Thyroid gland (tissue), 4 donors: ENCODE data around the gene FAM237A. TPM values are rescaled to one million over a fixed set of nuclear protein-coding genes. Genes with fewer than 3 reads are reported as not detected.

ENCODE experiments used
- DNase-seq, 2 donors: peaks; one replicate each; pipeline ENCODE4 v3.0.0-alpha.2; 2019
- H3K27ac ChIP-seq, 3 donors: fragments of 200-600 bp; sonication (generic); 1 replicate in 2 of 3; 2 replicates in 1 of 3; pipeline ENCODE4 v1.5.1; 2016 to 2019; ENCODE audit warnings: mild to moderate bottlenecking in 1 of 3, moderate library complexity in 1 of 3
- H3K27me3 ChIP-seq: fragments of 200-600 bp; sonication (generic); one replicate; pipeline ENCODE4 v1.5.1; 2019
- H3K36me3 ChIP-seq, 2 donors: fragments of 200-600 bp; sonication (generic); one replicate each; pipeline ENCODE4 v1.5.1; 2016 to 2019
- H3K4me1 ChIP-seq, 2 donors: fragments of 200-600 bp; sonication (generic); one replicate each; pipeline ENCODE4 v1.5.1; 2017 to 2019
- H3K4me3 ChIP-seq, 3 donors: fragments of 200-600 bp; sonication (generic); replicated peaks in 1 of 3; 1 replicate in 2 of 3; 2 replicates in 1 of 3; pipeline ENCODE4 v1.5.1; 2016; ENCODE audit warnings: mild to moderate bottlenecking in 1 of 3
- H3K9me3 ChIP-seq: fragments of 200-600 bp; sonication (generic); one replicate; pipeline ENCODE4 v1.5.1; 2017
- CTCF ChIP-seq, 6 experiments: fragments of 200-600 bp in 3 of 6; fragments of 450-650 bp in 3 of 6; sonication (generic) in 3 of 6; IDR thresholded peaks; one replicate each; pipeline ENCODE4 v1.5.1; 2016 to 2019; ENCODE audit warnings: antibody characterized with exemption in 6 of 6, mild to moderate bottlenecking in 2 of 6, inconsistent platforms in 1 of 6, moderate library complexity in 1 of 6
- POLR2A ChIP-seq, 2 donors: fragments of 450-650 bp; IDR thresholded peaks; one replicate each; pipeline ENCODE4 v1.6.1; 2017; ENCODE audit warnings: antibody characterized with exemption in 2 of 2, mild to moderate bottlenecking in 2 of 2, moderate library complexity in 1 of 2
- WGBS, 2 donors: methylation state at CpG; one replicate each; pipeline ENCODE4 v1.1.5; 2017; 5-methylcytosine and 5-hydroxymethylcytosine counted together
- intact Hi-C: fragments of 100-400 bp; cut with DNase I; formaldehyde crosslinking; loops from one replicate; pipeline ENCODE4 v1.15.1; 2023
- total RNA-seq, 4 donors: library from RNA; depleted of rRNA; stranded (reverse); fragments of >200 nt; gene quantifications; one replicate each; pipeline ENCODE4 v1.2.3, GENCODE V29; 2016

The FAM237A gene
- total RNA-seq, 4 donors from 2014 or later: not detected

GRCh38 chr2:206611736-206612135 is 30.6 kb upstream of the FAM237A start:
- H3K36me3 ChIP-seq: no peaks in the 10 kb centered on the region
- no peak overlapping the region for H3K4me3 ChIP-seq
- H3K27ac ChIP-seq: no peak overlapping the region
- no peaks in the 10 kb centered on the region for H3K4me1 ChIP-seq
- no peak for TF ChIP-seq CTCF (IDR thresholded peaks at IDR 0.05)
- TF ChIP-seq POLR2A (IDR thresholded peaks at IDR 0.05): no peak
- WGBS, 2 donors: 63 to 68% methylated on average over 3 of the region's 3 CpGs
- H3K27me3 ChIP-seq: no peaks in the 10 kb centered on the region
- intact Hi-C loops: no loop called here
- DNase-seq: no peak
- H3K9me3 ChIP-seq: no peaks in the 10 kb centered on the region

GRCh38 chr2:206614811-206615210 is 27.5 kb upstream of the FAM237A start:
- Histone ChIP-seq H3K27me3 (no peaks in the 10 kb centered on the region), H3K36me3 (no peaks in the 10 kb centered on the region), H3K27ac (no peak overlapping the region), H3K9me3 (no peaks in the 10 kb centered on the region), H3K4me1 (no peaks in the 10 kb centered on the region), H3K4me3 (no peak overlapping the region)
- intact Hi-C loops: no loop called here
- TF ChIP-seq CTCF (IDR thresholded peaks at IDR 0.05): no peak
- no peak for TF ChIP-seq POLR2A (IDR thresholded peaks at IDR 0.05)
- 87 to 90% methylated on average over 6 of the region's 6 CpGs for WGBS, 2 donors
- DNase-seq: no peak

GRCh38 chr2:206615417-206616089 is 26.7 kb upstream of the FAM237A start:
- DNase-seq: no peak
- H3K36me3 ChIP-seq: no peaks in the 10 kb centered on the region
- no peak overlapping the region for H3K27ac ChIP-seq
- WGBS, 2 donors: 67 to 79% methylated on average over 7 of the region's 7 CpGs
- H3K4me3 ChIP-seq: no peak overlapping the region
- no peaks in the 10 kb centered on the region for H3K27me3 ChIP-seq
- intact Hi-C loops: no loop called here
- no peaks in the 10 kb centered on the region for H3K4me1 ChIP-seq
- H3K9me3 ChIP-seq: no peaks in the 10 kb centered on the region
- TF ChIP-seq CTCF (IDR thresholded peaks at IDR 0.05) (no peak), POLR2A (IDR thresholded peaks at IDR 0.05) (no peak)

GRCh38 chr2:206616151-206616550 is 26.1 kb upstream of the FAM237A start:
- DNase-seq: no peak
- intact Hi-C loops: no loop called here
- Histone ChIP-seq H3K4me1 (no peaks in the 10 kb centered on the region), H3K36me3 (no peaks in the 10 kb centered on the region), H3K4me3 (no peak overlapping the region), H3K27me3 (no peaks in the 10 kb centered on the region), H3K27ac (no peak overlapping the region), H3K9me3 (no peaks in the 10 kb centered on the region)
- no peak for TF ChIP-seq POLR2A (IDR thresholded peaks at IDR 0.05)
- 78 to 88% methylated on average over 2 of the region's 2 CpGs for WGBS, 2 donors

- Histone ChIP-seq H3K4me1 (peaks cover 0 to 11% of the 10 kb centered on the region in 2 donors), H3K9me3 (no peaks in the 10 kb centered on the region), H3K27ac (no peak overlapping the region), H3K27me3 (no peaks in the 10 kb centered on the region), H3K36me3 (no peaks in the 10 kb centered on the region), H3K4me3 (no peak overlapping the region)
- no peak for TF ChIP-seq CTCF (IDR thresholded peaks at IDR 0.05)
- TF ChIP-seq POLR2A (IDR thresholded peaks at IDR 0.05): no peak
- 53 to 57% methylated on average over 3 of the region's 3 CpGs for WGBS, 2 donors
- intact Hi-C loops: no loop called here
- DNase-seq: no peak
Observed at GRCh38 chr2:206619011-206619410, 23.3 kb upstream of the FAM237A start.
